Neuronal stem cell (in vitro differentiated cells): ENCODE measurements around the gene GADD45A.

ENCODE experiments used
- DNase-seq: peaks from one replicate; pipeline ENCODE4 v3.0.0-alpha.2; 2013; ENCODE audit warnings: low spot score
- H2AFZ ChIP-seq: one replicate; pipeline ENCODE4 v1.6.1; 2013; ENCODE audit warnings: mild to moderate bottlenecking, low read length, inconsistent platforms
- H2AK5ac ChIP-seq: 2 replicates; pipeline ENCODE4 v1.6.1; 2013; ENCODE audit warnings: low read depth, mild to moderate bottlenecking, inconsistent platforms, low read length, moderate library complexity, mixed read lengths
- H2BK120ac ChIP-seq: 2 replicates; pipeline ENCODE4 v1.6.1; 2013; ENCODE audit warnings: low read depth, mild to moderate bottlenecking, inconsistent platforms, low read length, moderate library complexity, mixed read lengths
- H2BK12ac ChIP-seq: one replicate; pipeline ENCODE4 v1.6.1; 2013; ENCODE audit warnings: low read length, inconsistent platforms
- H2BK15ac ChIP-seq: 2 replicates; pipeline ENCODE4 v1.6.1; 2013; ENCODE audit warnings: mild to moderate bottlenecking, low read length, inconsistent platforms, mixed read lengths
- H2BK5ac ChIP-seq: one replicate; pipeline ENCODE4 v1.6.1; 2013; ENCODE audit warnings: inconsistent platforms, mild to moderate bottlenecking, low read length, moderate library complexity
- H3K14ac ChIP-seq: one replicate; pipeline ENCODE4 v1.6.1; 2013; ENCODE audit warnings: low read length, inconsistent platforms
- H3K18ac ChIP-seq: 2 replicates; pipeline ENCODE4 v1.6.1; 2013; ENCODE audit warnings: low read length, inconsistent platforms
- H3K23ac ChIP-seq: 2 replicates; pipeline ENCODE4 v1.6.1; 2013; ENCODE audit warnings: low read depth, mild to moderate bottlenecking, mixed read lengths, low read length, inconsistent platforms; ENCODE audit not compliant: poor library complexity
- H3K27ac ChIP-seq: replicated peaks from 3 replicates; pipeline ENCODE4 v1.5.1; 2013; ENCODE audit warnings: low read length, inconsistent platforms
- H3K27me3 ChIP-seq, 3 experiments: 2 replicates each; pipeline ENCODE4 v1.6.1; 2013; ENCODE audit warnings: low read length in 3 of 3, mild to moderate bottlenecking in 2 of 3, inconsistent platforms in 1 of 3, low read depth in 1 of 3, mixed read lengths in 1 of 3, moderate library complexity in 1 of 3; ENCODE audit not compliant: control insufficient read depth in 3 of 3, insufficient read depth in 3 of 3
- H3K36me3 ChIP-seq, 2 donors: replicated peaks in 1 of 2; 2 replicates each; pipeline ENCODE4 v1.6.1; 2013; ENCODE audit warnings: low read length in 2 of 2; ENCODE audit not compliant: control insufficient read depth in 2 of 2, insufficient read depth in 2 of 2
- H3K4ac ChIP-seq: 2 replicates; pipeline ENCODE4 v1.6.1; 2013; ENCODE audit warnings: inconsistent platforms, mild to moderate bottlenecking, low read length, moderate library complexity
- H3K4me1 ChIP-seq, 2 donors: 1 replicate in 1 of 2; 2 replicates in 1 of 2; pipeline ENCODE4 v1.6.1; 2013; ENCODE audit warnings: low read length in 2 of 2, low read depth in 1 of 2; ENCODE audit not compliant: control insufficient read depth in 2 of 2, insufficient read depth in 1 of 2
- H3K4me2 ChIP-seq: one replicate; pipeline ENCODE4 v1.6.1; 2013; ENCODE audit warnings: mild to moderate bottlenecking, low read length, inconsistent platforms; ENCODE audit not compliant: insufficient read depth, poor library complexity, severe bottlenecking
- H3K4me3 ChIP-seq, 2 donors: 2 replicates each; pipeline ENCODE4 v1.5.1; 2013; ENCODE audit warnings: low read length in 2 of 2, mild to moderate bottlenecking in 2 of 2, inconsistent platforms in 1 of 2, moderate library complexity in 1 of 2
- H3K79me1 ChIP-seq: one replicate; pipeline ENCODE4 v1.6.1; 2013; ENCODE audit warnings: low read depth, mild to moderate bottlenecking, inconsistent platforms, low read length, moderate library complexity
- H3K9ac ChIP-seq: one replicate; pipeline ENCODE4 v1.6.1; 2013; ENCODE audit warnings: mild to moderate bottlenecking, low read depth, low read length, inconsistent platforms; ENCODE audit not compliant: poor library complexity
- H3K9me3 ChIP-seq, 2 donors: replicated peaks in 1 of 2; 2 replicates each; pipeline versions ENCODE3 to v1.6.1; 2013; ENCODE audit warnings: low read length in 2 of 2, mild to moderate bottlenecking in 2 of 2, inconsistent platforms in 1 of 2, low read depth in 1 of 2, mixed read lengths in 1 of 2, moderate library complexity in 1 of 2; ENCODE audit not compliant: control insufficient read depth in 2 of 2, insufficient read depth in 1 of 2
- H4K8ac ChIP-seq: one replicate; pipeline ENCODE4 v1.6.1; 2013; ENCODE audit warnings: low read depth, mild to moderate bottlenecking, inconsistent platforms, low read length, moderate library complexity
- H4K91ac ChIP-seq: one replicate; pipeline ENCODE4 v1.6.1; 2013; ENCODE audit warnings: low read length, low read depth, mild to moderate bottlenecking, inconsistent platforms; ENCODE audit not compliant: poor library complexity
- WGBS, 2 donors: extraction: QIAGEN DNeasy Blood & Tissue Kit; methylation state at CpG; one replicate each; pipeline ENCODE4 v1.1.7; 2013; ENCODE audit warnings: missing lambda C conversion rate in 2 of 2, mixed read lengths in 1 of 2; ENCODE audit not compliant: insufficient read length in 2 of 2, insufficient replicate concordance in 1 of 2; ENCODE audit errors: extremely low coverage in 2 of 2; 5-methylcytosine and 5-hydroxymethylcytosine counted together

GADD45A gene

DNA sequence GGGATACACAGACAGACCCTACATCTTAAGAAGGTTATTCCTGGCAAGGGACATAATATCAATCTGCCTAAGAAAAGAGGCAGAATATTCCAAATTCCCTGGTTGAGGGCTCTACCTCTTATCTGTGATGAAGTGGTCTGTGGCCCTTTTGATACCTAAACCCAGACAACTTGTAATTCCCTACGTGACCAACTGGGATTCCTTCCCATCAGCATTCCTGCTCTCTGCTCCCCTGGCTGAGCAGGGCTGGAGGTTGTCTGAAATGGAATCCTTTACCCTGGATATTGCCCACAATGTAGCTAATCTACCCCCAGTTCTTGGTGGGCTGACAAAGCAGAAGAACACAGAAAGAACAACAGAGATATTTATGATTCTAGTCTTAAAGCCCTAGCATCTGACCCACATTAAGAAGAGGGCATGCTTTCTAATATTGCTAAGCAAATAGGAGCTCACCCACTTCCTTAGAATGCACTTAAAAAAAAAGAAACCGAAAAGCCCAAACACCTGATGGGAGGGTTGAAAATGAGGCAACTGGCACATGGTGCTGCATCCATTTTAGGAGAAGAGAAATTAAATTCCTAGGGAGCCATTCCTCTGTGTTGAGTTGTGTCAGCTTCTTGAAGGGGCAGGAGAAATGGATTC lies 36.8 kb downstream of the GADD45A start:
- Histone ChIP-seq H2AK5ac (no peak overlapping the region), H3K18ac (no peak overlapping the region), H3K4me2 (no peak overlapping the region), H3K27ac (no peak overlapping the region), H3K23ac (no peak overlapping the region), H3K36me3 (no peaks in the 10 kb centered on the region), H2BK5ac (no peak overlapping the region), H3K79me1 (no peaks in the 10 kb centered on the region), H4K91ac (no peak overlapping the region), H3K27me3 (no peaks in the 10 kb centered on the region), H4K8ac (no peak overlapping the region), H3K9me3 (no peaks in the 10 kb centered on the region), H3K4me1 (peaks cover 0 to 7% of the 10 kb centered on the region in 2 donors), H2AFZ (no peak overlapping the region), H2BK12ac (no peak overlapping the region), H3K4me3 (no peak overlapping the region), H3K14ac (no peak overlapping the region), H3K4ac (no peak overlapping the region), H2BK15ac (no peak overlapping the region), H3K9ac (no peak overlapping the region), H2BK120ac (no peak overlapping the region)
- no peak for DNase-seq
- no CpG with 5 or more reads among the region's 2 CpGs for WGBS, 2 donors

DNA sequence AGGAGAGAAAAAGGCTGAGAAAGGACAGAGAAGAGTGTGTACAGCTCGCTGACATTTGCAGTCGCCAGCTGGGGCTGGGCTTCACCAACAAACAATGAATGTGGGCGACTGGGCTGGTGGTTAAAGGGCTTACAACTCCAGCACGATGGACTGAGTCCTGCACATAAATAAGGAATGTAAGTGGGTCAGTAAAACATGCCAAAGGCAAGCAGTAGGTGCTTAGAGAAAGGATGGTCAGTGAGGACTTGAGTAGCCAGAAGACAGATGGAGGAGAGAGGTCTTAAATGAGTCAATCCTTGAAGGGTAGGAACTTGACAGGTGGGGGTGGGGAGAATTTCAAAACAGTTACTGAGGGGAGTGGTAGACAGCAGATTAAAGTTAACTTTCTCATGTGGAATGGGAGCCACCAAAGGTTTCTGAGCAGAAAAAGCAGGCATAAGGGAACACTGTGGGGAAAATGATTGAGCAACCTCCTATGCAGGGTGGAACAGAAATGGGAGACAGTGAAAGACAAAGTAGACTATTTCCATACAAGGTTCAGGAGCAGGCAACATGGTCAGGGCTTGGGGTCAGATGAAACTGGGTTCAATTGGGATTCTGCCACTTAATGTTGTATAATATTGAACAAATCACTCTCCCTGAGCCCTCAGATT lies 37.4 kb downstream of the GADD45A start:
- H3K9me3 ChIP-seq: no peaks in the 10 kb centered on the region
- H2AK5ac ChIP-seq: no peak overlapping the region
- no peak overlapping the region for H3K23ac ChIP-seq
- H2BK15ac ChIP-seq: no peak overlapping the region
- H4K8ac ChIP-seq: no peak overlapping the region
- H3K27ac ChIP-seq: no peak overlapping the region
- H2BK12ac ChIP-seq: no peak overlapping the region
- no peaks in the 10 kb centered on the region for H3K79me1 ChIP-seq
- H3K4me1 ChIP-seq: peaks cover 0 to 7% of the 10 kb centered on the region in 2 donors
- H3K36me3 ChIP-seq: no peaks in the 10 kb centered on the region
- no peak overlapping the region for H2BK5ac ChIP-seq
- H3K18ac ChIP-seq: no peak overlapping the region
- DNase-seq: no peak
- no peak overlapping the region for H2AFZ ChIP-seq
- H3K4me3 ChIP-seq: no peak overlapping the region
- no peak overlapping the region for H3K14ac ChIP-seq
- no peak overlapping the region for H2BK120ac ChIP-seq
- no CpG with 5 or more reads among the region's 4 CpGs for WGBS, 2 donors
- H4K91ac ChIP-seq: no peak overlapping the region
- no peaks in the 10 kb centered on the region for H3K27me3 ChIP-seq
- H3K9ac ChIP-seq: no peak overlapping the region
- no peak overlapping the region for H3K4me2 ChIP-seq
- H3K4ac ChIP-seq: no peak overlapping the region

- Histone ChIP-seq H2BK120ac (no peak overlapping the region), H2BK12ac (no peak overlapping the region), H3K79me1 (no peaks in the 10 kb centered on the region), H3K9ac (no peak overlapping the region), H3K4ac (no peak overlapping the region), H3K4me1 (peaks cover 0 to 5% of the 10 kb centered on the region in 2 donors), H4K8ac (no peak overlapping the region), H3K9me3 (no peaks in the 10 kb centered on the region), H4K91ac (no peak overlapping the region), H2AFZ (no peak overlapping the region), H2AK5ac (no peak overlapping the region), H3K4me2 (no peak overlapping the region), H3K14ac (no peak overlapping the region), H3K27ac (no peak overlapping the region), H3K18ac (no peak overlapping the region), H3K23ac (no peak overlapping the region), H2BK5ac (no peak overlapping the region), H3K27me3 (no peaks in the 10 kb centered on the region), H3K4me3 (no peak overlapping the region), H3K36me3 (no peaks in the 10 kb centered on the region), H2BK15ac (no peak overlapping the region)
- no peak for DNase-seq
- WGBS, 2 donors: no CpG with 5 or more reads among the region's 1 CpG
Measured at GRCh38 chr1:67723126-67723525, 38.1 kb downstream of the GADD45A start.

- Histone ChIP-seq H4K8ac (no peak overlapping the region), H2BK5ac (no peak overlapping the region), H3K36me3 (no peaks in the 10 kb centered on the region), H2AFZ (no peak overlapping the region), H3K4me3 (no peak overlapping the region), H2BK12ac (no peak overlapping the region), H3K79me1 (no peaks in the 10 kb centered on the region), H3K4me1 (peaks cover 0 to 5% of the 10 kb centered on the region in 2 donors), H3K4me2 (no peak overlapping the region), H2BK120ac (no peak overlapping the region), H3K14ac (no peak overlapping the region), H4K91ac (no peak overlapping the region), H2BK15ac (no peak overlapping the region), H3K9me3 (no peaks in the 10 kb centered on the region), H3K27ac (no peak overlapping the region), H3K9ac (no peak overlapping the region), H3K27me3 (no peaks in the 10 kb centered on the region), H3K23ac (no peak overlapping the region), H3K4ac (no peak overlapping the region), H2AK5ac (no peak overlapping the region), H3K18ac (no peak overlapping the region)
- no peak for DNase-seq
- no CpG with 5 or more reads among the region's 2 CpGs for WGBS, 2 donors
Measured at GRCh38 chr1:67723620-67724019, 38.6 kb downstream of the GADD45A start.
